ENCODE measurements around the gene PGBD2. TPM values are rescaled to one million over a fixed set of nuclear protein-coding genes. Genes with fewer than 3 reads are reported as not detected.

PGBD2 gene
- total and polyA plus RNA-seq, 2 of the 13 experiments (the other 11 are each of a cell fraction or from before 2014, with no cell fraction given): 6.0 to 7.4 TPM

- TF ChIP-seq HBP1 (CRISPR knock-in tag; IDR thresholded peaks at IDR 0.05; ENCODE audit: low read depth) (peak; percentile 23; the same call in 1 of the 2 replicates), E2F2 (CRISPR knock-in tag; IDR thresholded peaks at IDR 0.05; ENCODE audit: borderline replicate concordance) (0 out of 2 replicates have a peak, but pooled peaks have one; percentile 81), YEATS4 (CRISPR knock-in tag; IDR thresholded peaks at IDR 0.05; ENCODE audit: borderline replicate concordance) (peak; percentile 59; the same call in 1 of the 2 replicates), CBX5 (CRISPR knock-in tag; IDR thresholded peaks at IDR 0.05; ENCODE audit: borderline replicate concordance) (0 out of 2 replicates have a peak, but pooled peaks have one; percentile 37), REPIN1 (CRISPR knock-in tag; IDR thresholded peaks at IDR 0.05; ENCODE audit: borderline replicate concordance, low read depth) (0 out of 2 replicates have a peak, but pooled peaks have one; percentile 47), ZNF580 (CRISPR knock-in tag; IDR thresholded peaks at IDR 0.05; ENCODE audit: borderline replicate concordance, low read depth) (0 out of 2 replicates have a peak, but pooled peaks have one; percentile 23), TEAD2 (CRISPR knock-in tag; IDR thresholded peaks at IDR 0.05) (0 out of 2 replicates have a peak, but pooled peaks have one; percentile 31), ZNF777 (CRISPR knock-in tag; IDR thresholded peaks at IDR 0.05) (peak; percentile 80), FUBP1 (CRISPR knock-in tag; IDR thresholded peaks at IDR 0.05; ENCODE audit: borderline replicate concordance) (no peak)
These were observed 47.7 kb upstream of the PGBD2 start (continued) for GRCh38 chr1:248858096-248858890.

All from HepG2 (cell line).